GM12878 (cell line): Measurements from ENCODE around the gene NOD2.

ENCODE experiments used
- CEBPZ ChIP-seq: fragments of 150-350 bp; IDR thresholded peaks from 2 replicates; pipeline ENCODE4 v1.6.1; 2016; ENCODE audit warnings: low read depth, low read length
- CHD1 ChIP-seq: IDR thresholded peaks from 2 replicates; pipeline ENCODE4 v1.6.1; 2012; ENCODE audit warnings: low read depth, low read length, improper control_type of control experiment
- CTCF ChIP-seq, 3 experiments: IDR thresholded peaks in 2 of 3; conservative IDR thresholded peaks in 1 of 3; 2 replicates each; pipeline ENCODE4 v1.5.1; 2011; ENCODE audit warnings: low read depth in 3 of 3, low read length in 3 of 3, mild to moderate bottlenecking in 3 of 3, control low read depth in 2 of 3, moderate library complexity in 2 of 3, inconsistent platforms in 1 of 3, mixed read lengths in 1 of 3; ENCODE audit not compliant: control insufficient read depth in 2 of 3, insufficient read depth in 1 of 3; ENCODE audit errors: extremely low read depth in 1 of 3
- NBN ChIP-seq: fragments of 450-650 bp; IDR thresholded peaks from 2 replicates; pipeline ENCODE4 v1.6.1; 2016
- POLR2A ChIP-seq: IDR thresholded peaks from 2 replicates; pipeline ENCODE4 v1.6.1; 2011; ENCODE audit warnings: low read depth, mild to moderate bottlenecking, low read length
- REST ChIP-seq: IDR thresholded peaks from 2 replicates; pipeline ENCODE4 v1.6.1; 2012; ENCODE audit warnings: mild to moderate bottlenecking, low read depth, low read length
- SMC3 ChIP-seq: IDR thresholded peaks from 2 replicates; pipeline ENCODE4 v1.6.1; 2011; ENCODE audit warnings: low read length, improper control_type of control experiment, borderline replicate concordance
- USF2 ChIP-seq: IDR thresholded peaks from 2 replicates; pipeline ENCODE4 v1.6.1; 2011; ENCODE audit warnings: low read depth, low read length, improper control_type of control experiment, borderline replicate concordance

DNA sequence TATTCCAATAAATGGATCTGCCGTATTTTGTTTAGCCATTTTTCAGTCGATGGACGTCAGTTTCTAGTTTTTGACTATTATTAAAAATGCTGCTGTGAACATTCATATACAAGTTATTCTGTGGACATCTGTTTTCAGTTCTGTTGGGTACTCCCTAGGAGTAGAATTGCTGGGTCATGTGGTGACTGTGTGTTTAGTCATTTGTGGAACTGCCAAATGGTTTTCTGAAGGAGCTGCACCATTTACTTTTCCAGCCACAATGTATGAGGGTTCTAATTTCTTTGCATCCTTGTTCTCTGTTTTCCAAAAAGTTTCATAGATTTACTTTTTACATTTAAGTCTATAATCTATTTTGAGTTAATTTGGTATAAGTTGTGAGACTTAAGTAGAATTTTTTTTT lies 78.0 kb downstream of the NOD2 start:
- no peak for TF ChIP-seq CHD1
- no peak for TF ChIP-seq CTCF (IDR thresholded peaks at IDR 0.05 in 2 of 3, conservative IDR thresholded peaks at IDR 0.05 in 1 of 3; ENCODE audit: control insufficient read depth in 2 of 3, extremely low read depth in 1 of 3, insufficient read depth in 1 of 3, low read depth in 3 of 3, low read length in 3 of 3)
- no peak for TF ChIP-seq SMC3
- TF ChIP-seq REST: no peak
- no peak for TF ChIP-seq POLR2A
- TF ChIP-seq NBN: no peak
- no peak for TF ChIP-seq USF2
- TF ChIP-seq CEBPZ: no peak
